ENCODE data around the gene TPSAB1.
"Not testable (repeated sequence)": the region's sequence is repeated elsewhere in the genome, so short reads cannot be mapped to it uniquely, and the experiment has no call there.

The TPSAB1 gene

GRCh38 chr16:1225051-1225451, 15.5 kb upstream of the TPSAB1 start, which contains the start of gene TPSG1:
Gene TPSG1, minus strand, starts transcription at chr16:1225268. Its CDS starts 16 bp downstream, at chr16:1225252.
- no peak for DNase-seq

GRCh38 chr16:1225728-1226311, 14.7 kb upstream of the TPSAB1 start:
- not testable (repeated sequence) for DNase-seq

- not testable (repeated sequence) for DNase-seq
Observed at GRCh38 chr16:1226692-1227091, 13.8 kb upstream of the TPSAB1 start.

GRCh38 chr16:1228227-1228626, 12.3 kb upstream of the TPSAB1 start:
- not testable (repeated sequence) for DNase-seq

GRCh38 chr16:1229476-1229875, 11.0 kb upstream of the TPSAB1 start:
- DNase-seq: not testable (repeated sequence)

- not testable (repeated sequence) for DNase-seq
Observed at GRCh38 chr16:1230084-1230470, 10.4 kb upstream of the TPSAB1 start, which contains the start of gene TPSB2. Gene TPSB2, minus strand, starts transcription at chr16:1230184. Its CDS starts 233 bp downstream, at chr16:1229951.

- peak in 1 of 3 donors; percentile 8 for DNase-seq
Observed at GRCh38 chr16:1230471-1231212, 9.9 kb upstream of the TPSAB1 start.

- DNase-seq: not testable (repeated sequence)
Observed at GRCh38 chr16:1231301-1231700, 9.2 kb upstream of the TPSAB1 start.

- DNase-seq: not testable (repeated sequence)
Observed at GRCh38 chr16:1232049-1232748, 8.3 kb upstream of the TPSAB1 start.

GRCh38 chr16:1236659-1237058, 3.8 kb upstream of the TPSAB1 start:
- DNase-seq: not testable (repeated sequence)

GRCh38 chr16:1237990-1238389, 2.5 kb upstream of the TPSAB1 start:
- DNase-seq: no peak

GRCh38 chr16:1238909-1239308, 1.6 kb upstream of the TPSAB1 start:
- DNase-seq: not testable (repeated sequence)

GRCh38 chr16:1239575-1239974, 930 bp upstream of the TPSAB1 start:
- not testable (repeated sequence) for DNase-seq

- not testable (repeated sequence) for DNase-seq
Observed at GRCh38 chr16:1241081-1241480, 576 bp downstream of the TPSAB1 start.

- DNase-seq: not testable (repeated sequence)
Observed at GRCh38 chr16:1243363-1243762, 2.9 kb downstream of the TPSAB1 start.

GRCh38 chr16:1243907-1244850, 3.7 kb downstream of the TPSAB1 start:
- not testable (repeated sequence) for DNase-seq

GRCh38 chr16:1244881-1245280, 4.4 kb downstream of the TPSAB1 start:
- DNase-seq: peak; percentile 23 to 65 (median 54)

GRCh38 chr16:1245452-1246020, 5.0 kb downstream of the TPSAB1 start:
- no peak for DNase-seq

GRCh38 chr16:1247903-1248537, 7.5 kb downstream of the TPSAB1 start:
- DNase-seq: not testable (repeated sequence)

- DNase-seq: not testable (repeated sequence)
Observed at GRCh38 chr16:1249031-1249755, 8.7 kb downstream of the TPSAB1 start.

Measured in suppressor macrophage treated with lipopolysaccharide for 1 hour (primary cell).